Fibroblast of the aortic adventitia (primary cell): ENCODE measurements around the gene TGM4. TPM values are rescaled to one million over a fixed set of nuclear protein-coding genes. Genes with fewer than 3 reads are reported as not detected.
A peak's percentile ranks its signal among the peaks of the same experiment; 100 is the strongest.

Source experiments
- DNase-seq: peaks from one replicate; pipeline ENCODE4 v3.0.0-alpha.2; 2010; ENCODE audit warnings: low read depth
- H3K4me3 ChIP-seq: 2 replicates; pipeline ENCODE4 v1.5.1; 2011; ENCODE audit warnings: low read depth, mild to moderate bottlenecking, control low read depth, low read length, moderate library complexity
- total RNA-seq: library from RNA; depleted of rRNA; stranded (reverse); fragments of >200 nt; gene quantifications from 2 replicates; pipeline ENCODE4 v1.2.3, GENCODE V29; 2012; ENCODE audit warnings: low replicate concordance
- TF ChIP-seq, protein P1 (sequence below): IDR thresholded peaks from 2 replicates; pipeline ENCODE4 v1.5.1; 2011; ENCODE audit warnings: mild to moderate bottlenecking, low read length, control low read depth, inconsistent platforms; ENCODE audit not compliant: insufficient read depth

The TGM4 gene
- total RNA-seq, 1 donor = not detected

DNA sequence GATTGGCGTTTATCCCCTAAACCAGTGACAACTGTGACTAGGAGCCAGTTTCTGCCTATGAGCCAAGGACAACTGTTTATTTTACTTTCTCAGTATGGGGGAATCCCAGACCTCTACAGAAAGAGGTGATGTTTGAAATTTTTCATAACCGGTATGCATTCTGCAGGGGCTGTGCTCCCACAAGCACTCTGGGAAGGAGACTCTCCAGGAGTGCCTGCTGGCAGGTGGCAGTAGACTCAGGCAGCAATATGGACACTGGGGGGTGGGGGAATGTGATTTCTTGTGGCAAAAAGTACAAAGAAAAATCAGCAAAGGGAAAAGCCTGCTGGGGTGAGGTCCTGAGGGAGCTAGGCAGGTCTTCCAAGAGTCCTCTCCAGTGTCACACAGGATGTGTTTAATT, 5.9 kb downstream of the TGM4 start:
- DNase-seq = no peak
- no peak overlapping the region for H3K4me3 ChIP-seq
- TF ChIP-seq, protein P1, sequence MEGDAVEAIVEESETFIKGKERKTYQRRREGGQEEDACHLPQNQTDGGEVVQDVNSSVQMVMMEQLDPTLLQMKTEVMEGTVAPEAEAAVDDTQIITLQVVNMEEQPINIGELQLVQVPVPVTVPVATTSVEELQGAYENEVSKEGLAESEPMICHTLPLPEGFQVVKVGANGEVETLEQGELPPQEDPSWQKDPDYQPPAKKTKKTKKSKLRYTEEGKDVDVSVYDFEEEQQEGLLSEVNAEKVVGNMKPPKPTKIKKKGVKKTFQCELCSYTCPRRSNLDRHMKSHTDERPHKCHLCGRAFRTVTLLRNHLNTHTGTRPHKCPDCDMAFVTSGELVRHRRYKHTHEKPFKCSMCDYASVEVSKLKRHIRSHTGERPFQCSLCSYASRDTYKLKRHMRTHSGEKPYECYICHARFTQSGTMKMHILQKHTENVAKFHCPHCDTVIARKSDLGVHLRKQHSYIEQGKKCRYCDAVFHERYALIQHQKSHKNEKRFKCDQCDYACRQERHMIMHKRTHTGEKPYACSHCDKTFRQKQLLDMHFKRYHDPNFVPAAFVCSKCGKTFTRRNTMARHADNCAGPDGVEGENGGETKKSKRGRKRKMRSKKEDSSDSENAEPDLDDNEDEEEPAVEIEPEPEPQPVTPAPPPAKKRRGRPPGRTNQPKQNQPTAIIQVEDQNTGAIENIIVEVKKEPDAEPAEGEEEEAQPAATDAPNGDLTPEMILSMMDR = no peak

DNA sequence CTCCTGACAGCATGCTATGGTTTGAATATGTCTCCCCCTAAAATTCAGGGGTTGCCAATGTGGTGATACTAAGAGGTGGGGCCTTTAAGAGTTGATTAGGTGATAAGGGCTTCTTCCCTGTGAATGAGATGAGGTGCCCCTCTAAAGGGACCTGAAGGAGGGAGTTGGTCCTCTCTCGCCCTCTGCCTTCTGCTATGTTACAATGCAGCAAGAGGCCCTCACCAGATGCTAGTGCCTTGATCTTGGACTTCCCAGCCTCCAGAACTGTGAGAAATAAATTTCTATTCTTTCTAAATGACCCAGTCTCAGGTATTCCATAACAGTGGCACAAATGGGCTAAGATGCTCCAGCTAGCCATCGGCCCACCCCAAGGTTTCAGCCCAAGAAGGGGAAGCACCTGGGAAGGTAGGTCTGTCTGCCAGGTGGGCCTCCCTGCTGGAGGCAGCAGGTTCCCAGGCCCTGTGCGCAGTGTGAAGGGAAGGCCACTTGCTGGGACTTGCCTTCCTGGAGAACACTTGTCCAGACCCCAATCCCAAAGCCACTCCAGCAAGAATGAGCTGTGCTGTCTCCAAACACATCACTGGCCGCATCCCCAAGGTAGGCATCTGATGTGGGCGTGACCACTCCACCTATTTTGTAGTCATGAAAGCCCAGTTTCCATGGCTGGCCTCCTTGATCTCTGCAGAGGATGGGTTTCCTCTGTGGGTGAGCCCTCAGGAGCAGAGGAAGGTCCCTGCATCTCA, 9.0 kb downstream of the TGM4 start:
- H3K4me3 ChIP-seq = no peak overlapping the region
- DNase-seq = no peak
- TF ChIP-seq, protein P1 = no peak

DNA sequence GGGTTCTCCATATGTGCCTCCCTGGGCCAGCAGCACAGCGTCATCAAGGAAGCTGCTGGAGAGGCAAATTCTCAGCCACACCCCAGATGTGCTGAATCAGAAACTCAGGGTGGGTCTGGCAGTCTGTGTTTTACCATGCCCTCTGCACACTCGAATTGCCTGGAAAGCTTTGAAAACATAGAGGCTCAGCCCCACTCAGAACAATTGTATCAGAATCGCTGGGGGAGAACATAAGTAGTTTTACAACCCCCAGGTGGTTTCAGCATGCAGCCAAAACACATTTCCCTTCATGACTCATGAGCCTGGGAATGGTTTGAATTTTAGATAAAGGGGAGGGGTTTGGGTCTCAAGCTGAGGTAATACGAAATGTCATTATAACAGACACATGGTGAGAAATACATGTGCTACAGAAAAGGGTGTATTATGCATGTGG, 9.6 kb downstream of the TGM4 start:
- DNase-seq = peak; percentile 98
- TF ChIP-seq, protein P1 = no peak
- no peak overlapping the region for H3K4me3 ChIP-seq

DNA sequence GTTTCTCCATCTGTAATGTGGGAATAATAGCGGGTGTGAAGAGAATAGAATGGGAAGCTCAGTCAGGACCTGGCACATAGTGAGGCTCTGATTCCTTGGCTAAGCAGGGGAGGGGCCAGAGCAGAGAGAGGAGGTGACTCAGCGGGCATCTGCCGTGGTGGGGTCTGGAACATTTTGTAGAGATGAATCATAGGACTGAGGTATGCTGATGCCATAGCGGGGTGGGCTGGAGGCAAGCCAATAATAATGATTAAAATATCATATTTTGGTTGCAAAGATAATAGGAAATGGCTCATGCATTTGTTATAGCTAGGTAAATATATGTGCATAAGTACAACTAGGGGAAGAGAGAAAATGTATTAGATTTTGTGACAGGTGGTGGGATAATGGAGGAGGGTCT, 11.2 kb downstream of the TGM4 start:
- TF ChIP-seq, protein P1 = no peak
- peak; percentile 95 for DNase-seq
- no peak overlapping the region for H3K4me3 ChIP-seq

DNA sequence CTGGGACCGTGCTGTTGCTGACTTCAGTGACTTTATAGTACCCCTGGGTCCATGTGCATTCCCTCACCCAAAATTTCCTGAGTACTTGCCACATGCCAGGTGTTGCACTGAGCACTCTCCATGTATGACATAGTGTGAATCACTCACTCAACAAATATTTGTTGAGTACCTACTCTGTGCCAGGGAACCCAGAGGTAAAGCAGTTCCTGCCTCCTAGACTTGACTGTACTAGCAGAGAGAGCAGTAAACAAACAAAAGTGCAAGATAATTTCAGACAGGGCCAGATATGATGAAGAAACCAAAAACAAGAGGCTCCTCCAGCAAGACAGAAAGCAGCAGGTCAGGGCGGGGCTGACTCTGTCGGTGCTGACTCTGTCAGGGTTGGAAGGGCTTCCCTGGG, 12.2 kb downstream of the TGM4 start:
- TF ChIP-seq, protein P1 = no peak
- no peak for DNase-seq
- no peak overlapping the region for H3K4me3 ChIP-seq

DNA sequence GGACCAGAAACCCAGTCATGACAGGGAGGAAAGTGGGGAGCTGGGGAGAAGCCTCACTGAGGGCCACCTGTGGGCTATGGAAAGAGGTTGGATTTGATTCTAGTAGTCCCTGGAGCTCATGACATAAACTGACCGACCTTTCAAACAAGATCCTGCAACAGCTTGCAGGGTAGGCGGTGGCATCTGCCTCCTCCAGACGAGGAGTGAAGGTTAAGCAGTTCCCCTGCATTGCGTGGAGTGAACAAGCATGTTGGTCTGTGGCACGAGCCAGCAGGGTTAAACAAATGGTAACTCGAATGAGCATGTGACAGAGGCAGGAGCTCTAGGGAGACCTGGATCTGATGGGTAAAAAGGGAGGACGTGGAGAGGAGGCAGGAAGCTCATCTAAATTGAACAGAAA, 12.7 kb downstream of the TGM4 start:
- no peak overlapping the region for H3K4me3 ChIP-seq
- TF ChIP-seq, protein P1 = no peak
- no peak for DNase-seq

DNA sequence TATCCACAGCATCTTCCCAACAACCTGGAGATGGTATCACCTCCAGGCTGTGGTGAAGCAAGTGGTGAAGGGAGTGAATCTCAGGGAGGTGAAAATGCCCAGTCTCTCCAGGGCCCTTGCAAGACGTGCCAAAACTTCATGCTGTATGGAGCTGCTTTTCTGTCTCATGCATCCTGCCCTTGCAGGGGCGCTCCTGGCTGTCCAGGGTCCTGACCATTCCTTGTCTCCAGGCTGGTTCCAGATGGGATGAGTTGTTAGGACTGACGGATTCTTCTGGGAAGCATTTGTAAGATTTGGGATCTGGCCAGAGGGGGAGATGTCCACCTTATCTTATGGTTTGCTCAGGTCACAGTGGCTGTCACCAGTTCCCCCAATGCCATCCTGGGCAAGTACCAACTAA, 15.8 kb downstream of the TGM4 start:
- no peak overlapping the region for H3K4me3 ChIP-seq
- no peak for DNase-seq
- TF ChIP-seq, protein P1 = no peak
